Neural crest cell (in vitro differentiated cells): Measurements from ENCODE around the gene IWS1. TPM values are rescaled to one million over a fixed set of nuclear protein-coding genes. Genes with fewer than 3 reads are reported as not detected.

Source experiments
- DNase-seq: peaks from one replicate; pipeline ENCODE4 v3.0.0; 2021; ENCODE audit warnings: low read depth, mixed read lengths, low spot score
- H3K27ac Mint-ChIP-seq: one replicate; pipeline ENCODE4 v1.8.0; 2021; ENCODE audit warnings: mild to moderate bottlenecking, mixed read lengths; ENCODE audit not compliant: unreplicated experiment
- H3K27me3 Mint-ChIP-seq: 2 replicates; pipeline ENCODE4 v1.8.0; 2021; ENCODE audit warnings: low read depth, mild to moderate bottlenecking, mixed read lengths
- H3K36me3 Mint-ChIP-seq: 2 replicates; pipeline ENCODE4 v1.8.0; 2021; ENCODE audit warnings: low read depth, mild to moderate bottlenecking, mixed read lengths
- H3K4me1 Mint-ChIP-seq: 2 replicates; pipeline ENCODE4 v1.8.0; 2021; ENCODE audit warnings: mixed read lengths
- H3K4me3 Mint-ChIP-seq: one replicate; pipeline ENCODE4 v1.8.0; 2021; ENCODE audit warnings: mild to moderate bottlenecking, mixed read lengths
- H3K9me3 Mint-ChIP-seq: 2 replicates; pipeline ENCODE4 v1.8.0; 2021; ENCODE audit warnings: mixed read lengths
- CTCF ChIP-seq: fragments of 200-600 bp; sonication (generic); conservative IDR thresholded peaks from 2 replicates; pipeline ENCODE4 v1.5.0; 2021; ENCODE audit warnings: antibody characterized with exemption, mild to moderate bottlenecking
- total RNA-seq: library from RNA; stranded (reverse); gene quantifications from 2 replicates; pipeline ENCODE4 v1.2.1, GENCODE V29; 2021

The IWS1 gene
- total RNA-seq, 1 donor from 2014 or later = 63.0 TPM

- H3K27ac Mint-ChIP-seq = peak overlapping the region; percentile 81
Observed at GRCh38 chr2:127563458-127564428, 37.5 kb upstream of the IWS1 start.

DNA sequence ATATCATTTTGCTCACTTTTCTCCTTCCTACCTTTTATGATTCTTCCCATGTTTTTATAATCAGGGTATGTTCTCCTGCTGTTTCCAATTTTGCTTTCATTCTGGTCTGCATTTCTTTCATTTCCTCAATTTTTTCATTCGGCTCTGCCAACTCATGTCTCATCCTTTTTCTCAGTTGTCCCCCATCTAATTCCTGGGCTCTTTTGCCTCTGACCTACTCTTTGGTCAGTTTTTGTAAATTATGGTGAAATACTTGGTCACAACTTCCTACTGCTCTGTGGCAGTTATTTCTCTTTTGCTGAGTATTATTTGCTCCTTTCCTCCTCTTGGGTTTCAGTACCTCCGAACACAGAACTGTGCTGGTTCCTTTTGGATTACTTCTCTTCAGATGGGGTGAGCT, 36.6 kb upstream of the IWS1 start:
- Mint-ChIP-seq H3K9me3 (no peaks in the 10 kb centered on the region), H3K27me3 (peaks cover 4% of the 10 kb centered on the region), H3K4me3 (no peak overlapping the region)

More at GRCh38 chr2:127563458-127564428, 37.5 kb upstream of the IWS1 start:
- Mint-ChIP-seq H3K4me3 (no peak overlapping the region), H3K4me1 (no peaks in the 10 kb centered on the region), H3K27me3 (no peaks in the 10 kb centered on the region), H3K36me3 (no peaks in the 10 kb centered on the region), H3K9me3 (no peaks in the 10 kb centered on the region)
- no peak for DNase-seq
- TF ChIP-seq CTCF = no peak

DNA sequence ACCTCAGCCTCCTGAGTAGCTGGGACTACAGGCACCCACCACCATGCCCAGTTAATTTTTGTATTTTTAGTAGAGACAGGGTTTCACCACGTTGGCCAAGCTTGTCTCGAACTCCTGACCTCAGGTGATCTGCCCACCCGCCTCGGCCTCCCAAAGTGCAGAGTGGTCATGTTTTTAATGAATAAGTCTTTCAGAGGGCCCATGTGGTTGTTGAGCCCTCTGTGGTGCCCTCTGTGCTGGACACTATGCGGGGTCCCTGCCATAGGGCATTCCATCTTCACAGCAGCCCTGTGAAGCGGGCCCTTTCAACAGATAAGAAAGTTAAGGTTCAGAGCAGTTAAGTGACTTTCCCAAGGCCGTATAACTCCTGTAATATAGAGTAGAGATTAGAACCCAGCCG, 35.1 kb upstream of the IWS1 start:
- no peak for TF ChIP-seq CTCF
- Mint-ChIP-seq H3K4me3 (no peak overlapping the region), H3K9me3 (no peaks in the 10 kb centered on the region), H3K27me3 (peaks cover 18% of the 10 kb centered on the region), H3K27ac (no peak overlapping the region), H3K4me1 (no peaks in the 10 kb centered on the region), H3K36me3 (no peaks in the 10 kb centered on the region)
- DNase-seq = no peak

More for the DNA sequence above, 36.6 kb upstream of the IWS1 start:
- no peak for TF ChIP-seq CTCF
- Mint-ChIP-seq H3K27ac (no peak overlapping the region), H3K4me1 (no peaks in the 10 kb centered on the region), H3K36me3 (no peaks in the 10 kb centered on the region)
- no peak for DNase-seq

DNA sequence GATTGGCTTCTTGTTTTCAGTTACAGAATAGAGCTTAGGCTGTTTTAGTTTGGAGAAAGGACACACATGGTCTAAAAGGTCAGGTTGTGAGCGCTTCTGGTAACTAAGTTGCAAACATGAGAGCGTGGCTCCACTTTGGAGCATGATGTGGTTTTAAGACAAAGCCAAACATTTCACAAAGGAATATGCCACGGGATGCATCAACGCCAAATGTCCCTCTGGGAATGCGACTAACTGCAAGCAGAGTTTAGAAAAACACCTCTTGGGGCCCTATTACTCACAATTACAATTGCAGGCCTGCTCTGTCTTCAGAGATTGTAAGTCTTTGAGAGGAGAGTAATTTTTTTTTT, 34.6 kb upstream of the IWS1 start:
- DNase-seq = no peak
- H3K4me1 Mint-ChIP-seq = no peaks in the 10 kb centered on the region
- H3K9me3 Mint-ChIP-seq = no peaks in the 10 kb centered on the region
- no peak for TF ChIP-seq CTCF
- H3K4me3 Mint-ChIP-seq = no peak overlapping the region
- H3K27me3 Mint-ChIP-seq = peaks cover 22% of the 10 kb centered on the region
- H3K27ac Mint-ChIP-seq = no peak overlapping the region
- no peaks in the 10 kb centered on the region for H3K36me3 Mint-ChIP-seq

- Mint-ChIP-seq H3K36me3 (no peaks in the 10 kb centered on the region), H3K27ac (peak overlapping the region; percentile 60), H3K4me1 (no peaks in the 10 kb centered on the region), H3K27me3 (peaks cover 26% of the 10 kb centered on the region), H3K9me3 (no peaks in the 10 kb centered on the region), H3K4me3 (no peak overlapping the region)
- DNase-seq = no peak
- TF ChIP-seq CTCF = no peak
Observed at GRCh38 chr2:127560201-127560930, 34.1 kb upstream of the IWS1 start.
